ENCODE results near the gene DAGLA. TPM values are rescaled to one million over a fixed set of nuclear protein-coding genes. Genes with fewer than 3 reads are reported as not detected.
A peak's percentile ranks its signal among the peaks of the same experiment; 100 is the strongest.

The DAGLA gene
- total and polyA plus RNA-seq, 8 donors = under 0.01 to 27.2 (median 1.0) TPM

GRCh38 chr11:61762223-61762615 lies 82.0 kb downstream of the DAGLA start:
- Histone ChIP-seq H3K27ac (peak overlapping the region; percentile 89 to 95 (median 90)), H3K4me1 (peaks cover 58 to 93% (median 80%) of the 10 kb centered on the region in 4 donors), H3K27me3 (peaks cover 0 to 39% (median 0%) of the 10 kb centered on the region in 3 donors), H3K9me3 (no peaks in the 10 kb centered on the region), H3K4me3 (no peak overlapping the region), H3K36me3 (peaks cover 0 to 4% (median 0%) of the 10 kb centered on the region in 4 donors)
- intact Hi-C loops (cut with DNase I; ENCODE audit: low total_unique reads) = no loop called here
- 64 to 78% (median 75%) methylated on average over 10 of the region's 10 CpGs for WGBS, 5 donors
- no peak for DNase-seq
- TF ChIP-seq EP300 (IDR thresholded peaks at IDR 0.05) = no peak
- no peak for TF ChIP-seq POLR2A (IDR thresholded peaks at IDR 0.05)
- no peak for TF ChIP-seq POLR2AphosphoS5 (IDR thresholded peaks at IDR 0.05)
- TF ChIP-seq CTCF (IDR thresholded peaks at IDR 0.05) = no peak

- peaks cover 0 to 39% (median 0%) of the 10 kb centered on the region in 3 donors for H3K27me3 ChIP-seq
- peaks cover 0 to 4% (median 0%) of the 10 kb centered on the region in 4 donors for H3K36me3 ChIP-seq
- no peak overlapping the region for H3K4me3 ChIP-seq
- peak overlapping the region; percentile 89 to 95 (median 90) for H3K27ac ChIP-seq
- DNase-seq = peak in 1 of 2 donors; percentile 75
- TF ChIP-seq POLR2AphosphoS5 (IDR thresholded peaks at IDR 0.05) (no peak), CTCF (IDR thresholded peaks at IDR 0.05) (no peak), EP300 (IDR thresholded peaks at IDR 0.05) (no peak), POLR2A (IDR thresholded peaks at IDR 0.05) (no peak)
- peaks cover 57 to 91% (median 78%) of the 10 kb centered on the region in 4 donors for H3K4me1 ChIP-seq
- no peaks in the 10 kb centered on the region for H3K9me3 ChIP-seq
- intact Hi-C loops (cut with DNase I; ENCODE audit: low total_unique reads) = no loop called here
- 46 to 65% (median 60%) methylated on average over 14 to 15 of the region's 15 CpGs for WGBS, 5 donors
Observed at GRCh38 chr11:61762798-61763197, 82.6 kb downstream of the DAGLA start.

- no peaks in the 10 kb centered on the region for H3K9me3 ChIP-seq
- 53 to 69% (median 60%) methylated on average over 22 to 23 of the region's 23 CpGs for WGBS, 5 donors
- H3K4me1 ChIP-seq = peaks cover 49 to 78% (median 74%) of the 10 kb centered on the region in 4 donors
- H3K27ac ChIP-seq = peak overlapping the region; percentile 89 to 95 (median 90)
- no peak for DNase-seq
- peaks cover 0 to 31% (median 0%) of the 10 kb centered on the region in 3 donors for H3K27me3 ChIP-seq
- intact Hi-C loops (cut with DNase I; ENCODE audit: low total_unique reads) = no loop called here
- TF ChIP-seq POLR2AphosphoS5 (IDR thresholded peaks at IDR 0.05) (no peak), EP300 (IDR thresholded peaks at IDR 0.05) (no peak), CTCF (IDR thresholded peaks at IDR 0.05) (no peak), POLR2A (IDR thresholded peaks at IDR 0.05) (no peak)
- peaks cover 0 to 4% (median 0%) of the 10 kb centered on the region in 4 donors for H3K36me3 ChIP-seq
- no peak overlapping the region for H3K4me3 ChIP-seq
Observed at GRCh38 chr11:61763930-61764605, 83.9 kb downstream of the DAGLA start.

- TF ChIP-seq POLR2AphosphoS5 (IDR thresholded peaks at IDR 0.05) (peak in 2 of 3 donors; percentile 71 to 90), POLR2A (IDR thresholded peaks at IDR 0.05) (peak in 1 of 4 donors; percentile 22), EP300 (IDR thresholded peaks at IDR 0.05) (no peak), CTCF (IDR thresholded peaks at IDR 0.05) (peak in 1 of 7 experiments; percentile 7)
- no peaks in the 10 kb centered on the region for H3K9me3 ChIP-seq
- 21 to 54% (median 33%) methylated on average over 11 to 22 of the region's 22 CpGs for WGBS, 5 donors
- H3K27me3 ChIP-seq = peaks cover 0 to 37% (median 0%) of the 10 kb centered on the region in 3 donors
- H3K27ac ChIP-seq = peak overlapping the region; percentile 89 to 95 (median 90)
- H3K36me3 ChIP-seq = peaks cover 0 to 4% (median 0%) of the 10 kb centered on the region in 4 donors
- peak; percentile 87 to 93 for DNase-seq
- H3K4me1 ChIP-seq = peaks cover 47 to 78% (median 76%) of the 10 kb centered on the region in 4 donors
- intact Hi-C loops (cut with DNase I; ENCODE audit: low total_unique reads) = no loop called here
- no peak overlapping the region for H3K4me3 ChIP-seq
Observed at GRCh38 chr11:61764606-61765260, 84.5 kb downstream of the DAGLA start.
